Skeletal muscle tissue (tissue), 4 donors: ENCODE data around the gene TGFBRAP1. TPM values are rescaled to one million over a fixed set of nuclear protein-coding genes. Genes with fewer than 3 reads are reported as not detected.
"Not testable (repeated sequence)": the region's sequence is repeated elsewhere in the genome, so short reads cannot be mapped to it uniquely, and the experiment has no call there.

ENCODE experiments used
- H3K27ac ChIP-seq: one replicate; pipeline ENCODE4 v1.7.0; 2013; ENCODE audit warnings: mild to moderate bottlenecking, low read depth, low read length, inconsistent platforms
- H3K27me3 ChIP-seq, 3 donors: one replicate each; pipeline ENCODE4 v1.7.0; 2013; ENCODE audit warnings: low read length in 3 of 3; ENCODE audit not compliant: control insufficient read depth in 3 of 3, insufficient read depth in 3 of 3
- H3K36me3 ChIP-seq, 3 donors: one replicate each; pipeline ENCODE4 v1.7.0; 2013; ENCODE audit warnings: low read length in 3 of 3; ENCODE audit not compliant: control insufficient read depth in 3 of 3, insufficient read depth in 3 of 3
- H3K4me1 ChIP-seq, 3 donors: one replicate each; pipeline ENCODE4 v1.7.0; 2013; ENCODE audit warnings: low read length in 3 of 3, mild to moderate bottlenecking in 3 of 3; ENCODE audit not compliant: control insufficient read depth in 3 of 3, insufficient read depth in 3 of 3
- H3K4me3 ChIP-seq, 3 donors: one replicate each; pipeline ENCODE4 v1.7.0; 2013; ENCODE audit warnings: low read length in 3 of 3
- H3K9ac ChIP-seq, 3 donors: one replicate each; pipeline ENCODE4 v1.7.0; 2013; ENCODE audit warnings: low read length in 3 of 3, mild to moderate bottlenecking in 3 of 3, moderate library complexity in 2 of 3, low read depth in 1 of 3
- H3K9me3 ChIP-seq, 3 donors: one replicate each; pipeline ENCODE4 v1.7.0; 2013; ENCODE audit warnings: low read length in 3 of 3; ENCODE audit not compliant: control insufficient read depth in 3 of 3
- total RNA-seq: library from RNA; depleted of rRNA; stranded (reverse); fragments of >200 nt; gene quantifications from one replicate; pipeline ENCODE4 v1.2.3, GENCODE V29; 2014
- donor health status: Osteomylitis.

Gene TGFBRAP1
- total RNA-seq, 1 donor from 2014 or later: 7.3 TPM

- Histone ChIP-seq H3K9me3 (no peaks in the 10 kb centered on the region), H3K9ac (no peak overlapping the region), H3K36me3 (no peaks in the 10 kb centered on the region), H3K27ac (no peak overlapping the region), H3K27me3 (no peaks in the 10 kb centered on the region), H3K4me3 (no peak overlapping the region), H3K4me1 (no peaks in the 10 kb centered on the region)
Observed at GRCh38 chr2:105258835-105259350, 70.6 kb downstream of the TGFBRAP1 start.

- Histone ChIP-seq H3K27ac (no peak overlapping the region), H3K4me1 (no peaks in the 10 kb centered on the region), H3K4me3 (no peak overlapping the region), H3K36me3 (no peaks in the 10 kb centered on the region), H3K9me3 (no peaks in the 10 kb centered on the region), H3K27me3 (no peaks in the 10 kb centered on the region), H3K9ac (no peak overlapping the region)
Observed at GRCh38 chr2:105257981-105258380, 71.6 kb downstream of the TGFBRAP1 start.

- Histone ChIP-seq H3K36me3 (no peaks in the 10 kb centered on the region), H3K4me1 (no peaks in the 10 kb centered on the region), H3K4me3 (no peak overlapping the region)
Observed at GRCh38 chr2:105256431-105257047, 73.0 kb downstream of the TGFBRAP1 start.

GRCh38 chr2:105255979-105256378 is 73.6 kb downstream of the TGFBRAP1 start:
- no peak overlapping the region for H3K9ac ChIP-seq
- no peaks in the 10 kb centered on the region for H3K27me3 ChIP-seq
- no peaks in the 10 kb centered on the region for H3K4me1 ChIP-seq
- H3K27ac ChIP-seq: no peak overlapping the region
- H3K9me3 ChIP-seq: no peaks in the 10 kb centered on the region
- no peak overlapping the region for H3K4me3 ChIP-seq
- no peaks in the 10 kb centered on the region for H3K36me3 ChIP-seq

More at GRCh38 chr2:105256431-105257047, 73.0 kb downstream of the TGFBRAP1 start:
- Histone ChIP-seq H3K9ac (no peak overlapping the region), H3K27me3 (no peaks in the 10 kb centered on the region), H3K9me3 (no peaks in the 10 kb centered on the region), H3K27ac (no peak overlapping the region)

- Histone ChIP-seq H3K27me3 (no peaks in the 10 kb centered on the region), H3K4me1 (no peaks in the 10 kb centered on the region), H3K4me3 (no peak overlapping the region), H3K9ac (no peak overlapping the region), H3K27ac (no peak overlapping the region), H3K36me3 (no peaks in the 10 kb centered on the region), H3K9me3 (no peaks in the 10 kb centered on the region)
Observed at GRCh38 chr2:105254531-105255210, 74.9 kb downstream of the TGFBRAP1 start.

- no peaks in the 10 kb centered on the region for H3K4me1 ChIP-seq
- no peaks in the 10 kb centered on the region for H3K27me3 ChIP-seq
- H3K9me3 ChIP-seq: no peaks in the 10 kb centered on the region
- H3K27ac ChIP-seq: no peak overlapping the region
- H3K9ac ChIP-seq: no peak overlapping the region
- no peaks in the 10 kb centered on the region for H3K36me3 ChIP-seq
- no peak overlapping the region for H3K4me3 ChIP-seq
Observed at GRCh38 chr2:105252271-105252670, 77.3 kb downstream of the TGFBRAP1 start.

GRCh38 chr2:105251016-105251648 is 78.4 kb downstream of the TGFBRAP1 start:
- H3K36me3 ChIP-seq, H3K27ac ChIP-seq, H3K4me1 ChIP-seq, H3K4me3 ChIP-seq, H3K27me3 ChIP-seq, H3K9ac ChIP-seq, H3K9me3 ChIP-seq: not testable (repeated sequence)

- Histone ChIP-seq H3K9ac (no peak overlapping the region), H3K4me1 (no peaks in the 10 kb centered on the region), H3K9me3 (no peaks in the 10 kb centered on the region), H3K27ac (no peak overlapping the region), H3K4me3 (no peak overlapping the region), H3K27me3 (no peaks in the 10 kb centered on the region), H3K36me3 (no peaks in the 10 kb centered on the region)
Observed at GRCh38 chr2:105249891-105250290, 79.6 kb downstream of the TGFBRAP1 start.

GRCh38 chr2:105249181-105249580 is 80.4 kb downstream of the TGFBRAP1 start:
- Histone ChIP-seq H3K27ac (no peak overlapping the region), H3K36me3 (no peaks in the 10 kb centered on the region), H3K9me3 (no peaks in the 10 kb centered on the region), H3K4me1 (no peaks in the 10 kb centered on the region), H3K4me3 (no peak overlapping the region), H3K27me3 (no peaks in the 10 kb centered on the region), H3K9ac (no peak overlapping the region)
